IMR-90 (cell line): ENCODE data around the gene TLR10. TPM values are rescaled to one million over a fixed set of nuclear protein-coding genes. Genes with fewer than 3 reads are reported as not detected.

Source experiments
- ATAC-seq: fragments of 200-7000 bp; cut with Tn5 transposase; 2 replicates; pipeline ENCODE4 v1.9.1; 2020; ENCODE audit warnings: low read depth, mild to moderate bottlenecking, moderate library complexity
- BruUV-seq: library from RNA; stranded (reverse); fragments of 400-500 nt; replicated peaks from 2 replicates; lab custom pipeline; 2021; lab: Mats Ljungman, UMichigan
- CTCF ChIA-PET: fragments of 300-600 bp; formaldehyde crosslinking; extraction: SDS; loops from one replicate; lab custom pipeline; 2021; ENCODE audit warnings: antibody characterized with exemption; lab: Yijun Ruan, JAX
- POLR2A ChIA-PET: fragments of 300-600 bp; sonication (Branson Sonifier 250); formaldehyde crosslinking; loops from one replicate; lab custom pipeline; 2022; ENCODE audit warnings: antibody characterized with exemption; ENCODE audit not compliant: unreplicated experiment; lab: Charles Lee
- DNase-seq: peaks from one replicate; pipeline ENCODE4 v3.0.0; 2013
- H2AFZ ChIP-seq: replicated peaks from 2 replicates; pipeline ENCODE3; 2013; ENCODE audit warnings: low read length, mild to moderate bottlenecking; ENCODE audit not compliant: poor library complexity
- H2AK5ac ChIP-seq: 2 replicates; pipeline ENCODE4 v1.6.1; 2013; ENCODE audit warnings: low read depth, low read length, inconsistent platforms
- H2AK9ac ChIP-seq: replicated peaks from 2 replicates; pipeline ENCODE3; 2013; ENCODE audit warnings: mild to moderate bottlenecking, low read depth, low read length, moderate library complexity; ENCODE audit not compliant: poor library complexity
- H2BK120ac ChIP-seq: 2 replicates; pipeline ENCODE4 v1.6.1; 2013; ENCODE audit warnings: low read depth, low read length, inconsistent platforms
- H2BK15ac ChIP-seq: 3 replicates; pipeline ENCODE4 v1.6.1; 2013; ENCODE audit warnings: low read depth, low read length, inconsistent platforms
- H2BK20ac ChIP-seq: 2 replicates; pipeline ENCODE4 v1.6.1; 2013; ENCODE audit warnings: low read depth, mild to moderate bottlenecking, inconsistent platforms, low read length, moderate library complexity
- H2BK5ac ChIP-seq: 2 replicates; pipeline ENCODE4 v1.6.1; 2013; ENCODE audit warnings: mild to moderate bottlenecking, low read depth, low read length, inconsistent platforms; ENCODE audit not compliant: poor library complexity, severe bottlenecking
- H3K14ac ChIP-seq: replicated peaks from 2 replicates; pipeline ENCODE4 v1.6.1; 2013; ENCODE audit warnings: low read depth, low read length, inconsistent platforms
- H3K18ac ChIP-seq: 2 replicates; pipeline ENCODE4 v1.6.1; 2013; ENCODE audit warnings: low read depth, low read length, control low read depth
- H3K23ac ChIP-seq: 2 replicates; pipeline ENCODE4 v1.6.1; 2013; ENCODE audit warnings: low read depth, low read length, inconsistent platforms
- H3K27ac ChIP-seq: 2 replicates; pipeline ENCODE4 v1.5.1; 2013; ENCODE audit warnings: mild to moderate bottlenecking, control low read depth, low read length; ENCODE audit not compliant: insufficient read depth
- H3K27me3 ChIP-seq: 2 replicates; pipeline ENCODE4 v1.6.1; 2013; ENCODE audit warnings: low read length; ENCODE audit not compliant: control insufficient read depth, insufficient read depth
- H3K36me3 ChIP-seq: 2 replicates; pipeline ENCODE4 v1.6.1; 2013; ENCODE audit warnings: low read length, mixed read lengths; ENCODE audit not compliant: control insufficient read depth, insufficient read depth
- H3K4ac ChIP-seq: 2 replicates; pipeline ENCODE4 v1.6.1; 2013; ENCODE audit warnings: low read depth, low read length, inconsistent platforms
- H3K4me1 ChIP-seq: 2 replicates; pipeline ENCODE4 v1.6.1; 2013; ENCODE audit warnings: low read length, mixed read lengths; ENCODE audit not compliant: control insufficient read depth, insufficient read depth
- H3K4me2 ChIP-seq: 2 replicates; pipeline ENCODE4 v1.6.1; 2013; ENCODE audit warnings: low read depth, mild to moderate bottlenecking, control low read depth, low read length, moderate library complexity
- H3K4me3 ChIP-seq: 2 replicates; pipeline ENCODE4 v1.5.1; 2013; ENCODE audit warnings: low read depth, mild to moderate bottlenecking, control low read depth, low read length, moderate library complexity; ENCODE audit not compliant: insufficient read depth
- H3K56ac ChIP-seq: 2 replicates; pipeline ENCODE4 v1.6.1; 2013; ENCODE audit warnings: low read length, inconsistent platforms; ENCODE audit not compliant: insufficient read depth; ENCODE audit errors: extremely low read depth
- H3K79me1 ChIP-seq, 2 experiments: 2 replicates each; pipeline ENCODE4 v1.6.1; 2013; ENCODE audit warnings: low read length in 2 of 2, inconsistent platforms in 1 of 2, low read depth in 1 of 2
- H3K9ac ChIP-seq: 2 replicates; pipeline ENCODE4 v1.6.1; 2013; ENCODE audit warnings: low read depth, low read length, control low read depth
- H3K9me1 ChIP-seq: 2 replicates; pipeline ENCODE4 v1.6.1; 2013; ENCODE audit warnings: low read length, inconsistent platforms; ENCODE audit not compliant: insufficient read depth
- H3K9me3 ChIP-seq: 2 replicates; pipeline ENCODE4 v1.6.1; 2013; ENCODE audit warnings: low read length; ENCODE audit not compliant: control insufficient read depth, insufficient read depth
- H4K20me1 ChIP-seq: 2 replicates; pipeline ENCODE4 v1.6.1; 2013; ENCODE audit warnings: low read length, inconsistent platforms; ENCODE audit not compliant: insufficient read depth
- H4K5ac ChIP-seq: 2 replicates; pipeline ENCODE4 v1.6.1; 2013; ENCODE audit warnings: mild to moderate bottlenecking, low read depth, low read length, control low read depth
- H4K8ac ChIP-seq, 2 experiments: 2 replicates each; pipeline ENCODE4 v1.6.1; 2013; ENCODE audit warnings: low read depth in 2 of 2, low read length in 2 of 2, control low read depth in 1 of 2, inconsistent platforms in 1 of 2
- H4K91ac ChIP-seq: 2 replicates; pipeline ENCODE4 v1.6.1; 2013; ENCODE audit warnings: low read depth, low read length, inconsistent platforms; ENCODE audit not compliant: insufficient read depth
- BHLHE40 ChIP-seq: fragments of 150-350 bp; IDR thresholded peaks from 2 replicates; pipeline ENCODE4 v1.6.1; 2016; ENCODE audit warnings: mild to moderate bottlenecking, low read depth, low read length
- CEBPB ChIP-seq: IDR thresholded peaks from 2 replicates; pipeline ENCODE4 v1.6.1; 2012; ENCODE audit warnings: low read depth, low read length, improper control_type of control experiment
- CHD1 ChIP-seq: IDR thresholded peaks from 2 replicates; pipeline ENCODE4 v1.6.1; 2012; ENCODE audit warnings: low read depth, low read length, improper control_type of control experiment
- CTCF ChIP-seq: conservative IDR thresholded peaks from 2 replicates; pipeline ENCODE4 v1.5.1; 2012; ENCODE audit warnings: mild to moderate bottlenecking, low read depth, low read length, improper control_type of control experiment
- FOS ChIP-seq: fragments of 150-350 bp; IDR thresholded peaks from 2 replicates; pipeline ENCODE4 v1.6.1; 2016; ENCODE audit warnings: low read depth, low read length
- MAFK ChIP-seq: IDR thresholded peaks from 2 replicates; pipeline ENCODE4 v1.6.1; 2012; ENCODE audit warnings: low read depth, low read length, improper control_type of control experiment
- MAZ ChIP-seq: IDR thresholded peaks from 2 replicates; pipeline ENCODE4 v1.6.1; 2012; ENCODE audit warnings: low read depth, mild to moderate bottlenecking, low read length, improper control_type of control experiment, moderate library complexity, borderline replicate concordance
- MXI1 ChIP-seq: IDR thresholded peaks from 2 replicates; pipeline ENCODE4 v1.6.1; 2012; ENCODE audit warnings: low read depth, mild to moderate bottlenecking, low read length, moderate library complexity, borderline replicate concordance
- NFE2L2 ChIP-seq: fragments of 150-350 bp; IDR thresholded peaks from 2 replicates; pipeline ENCODE4 v1.6.1; 2016; ENCODE audit warnings: low read depth, mild to moderate bottlenecking, low read length
- POLR2A ChIP-seq: IDR thresholded peaks from 2 replicates; pipeline ENCODE4 v1.6.1; 2012; ENCODE audit warnings: mild to moderate bottlenecking, low read depth, low read length
- RAD21 ChIP-seq: IDR thresholded peaks from 2 replicates; pipeline ENCODE4 v1.6.1; 2012; ENCODE audit warnings: low read length, improper control_type of control experiment
- RCOR1 ChIP-seq: IDR thresholded peaks from 2 replicates; pipeline ENCODE4 v1.6.1; 2012; ENCODE audit warnings: mild to moderate bottlenecking, low read length, improper control_type of control experiment; ENCODE audit not compliant: insufficient replicate concordance
- RFX5 ChIP-seq: IDR thresholded peaks from 2 replicates; pipeline ENCODE4 v1.8.0; 2012; ENCODE audit warnings: low read depth, mild to moderate bottlenecking, low read length, moderate library complexity
- SMC3 ChIP-seq: fragments of 150-350 bp; IDR thresholded peaks from 2 replicates; pipeline ENCODE4 v1.6.1; 2016; ENCODE audit warnings: low read depth, mild to moderate bottlenecking, antibody characterized with exemption, low read length, moderate library complexity
- WGBS, 2 experiments: methylation state at CpG; one replicate each; pipeline versions ENCODE4 v1.1.5 to v1.1.7; 2013; ENCODE audit warnings: missing lambda C conversion rate in 2 of 2; ENCODE audit not compliant: insufficient read length in 1 of 2; ENCODE audit errors: extremely low coverage in 2 of 2; 5-methylcytosine and 5-hydroxymethylcytosine counted together
- dilution Hi-C: fragments of 300-500 bp; cut with HindIII; formaldehyde crosslinking; loops from one replicate; pipeline ENCODE4 v1.14.3; 2018; ENCODE audit warnings: low sequenced_read_pairs; ENCODE audit not compliant: unreplicated experiment
- in situ Hi-C: fragments of 300-500 bp; cut with MboI; formaldehyde crosslinking; loops from 3 replicates; pipeline ENCODE4 v1.14.3; 2019; ENCODE audit warnings: low sequenced_read_pairs, inconsistent platforms, mixed read lengths
- intact Hi-C: fragments of 100-400 bp; cut with micrococcal nuclease; formaldehyde crosslinking; loops from 2 replicates; pipeline ENCODE4 v1.10.0; 2022
- polyA plus RNA-seq, 3 experiments: library from polyadenylated mRNA; depleted of rRNA; stranded (reverse); fragments of >200 nt; gene quantifications; 2 replicates each; pipeline ENCODE4 v1.2.3, GENCODE V29; 2012; ENCODE audit warnings: low replicate concordance in 1 of 3
- total RNA-seq: library from RNA; depleted of rRNA; stranded (reverse); fragments of >200 nt; gene quantifications from 2 replicates; pipeline ENCODE4 v1.2.3, GENCODE V29; 2012
- TF ChIP-seq, protein P1 (sequence below): fragments of 150-350 bp; IDR thresholded peaks from 2 replicates; pipeline ENCODE4 v1.6.1; 2017; ENCODE audit warnings: mild to moderate bottlenecking, antibody characterized with exemption, low read length, low read depth
- TF ChIP-seq, protein P2 (sequence below): fragments of 150-350 bp; IDR thresholded peaks from 2 replicates; pipeline ENCODE4 v1.6.1; 2016; ENCODE audit warnings: low read depth, mild to moderate bottlenecking, low read length, moderate library complexity, borderline replicate concordance

The TLR10 gene
- total and polyA plus RNA-seq, 2 of the 4 experiments (the other 2 are of a cell fraction), result not detected

- Histone ChIP-seq H3K4me1 (no peaks in the 10 kb centered on the region), H3K27me3 (peaks cover 4% of the 10 kb centered on the region), H3K4me3 (no peak overlapping the region), H3K27ac (no peak overlapping the region), H2BK20ac (no peak overlapping the region), H3K9me3 (no peaks in the 10 kb centered on the region), H2AK9ac (no peak overlapping the region), H2BK120ac (no peak overlapping the region), H3K36me3 (no peaks in the 10 kb centered on the region), H2BK5ac (no peak overlapping the region), H3K9ac (no peak overlapping the region), H3K56ac (no peak overlapping the region), H3K9me1 (no peaks in the 10 kb centered on the region), H3K18ac (no peak overlapping the region), H3K4me2 (no peak overlapping the region), H3K4ac (no peak overlapping the region), H2AFZ (no peak overlapping the region), H3K79me1 (no peaks in the 10 kb centered on the region), H2AK5ac (no peak overlapping the region), H3K23ac (no peak overlapping the region), H4K20me1 (no peaks in the 10 kb centered on the region), H2BK15ac (no peak overlapping the region), H3K14ac (no peak overlapping the region), H4K91ac (no peak overlapping the region), H4K8ac (no peak overlapping the region), H4K5ac (no peak overlapping the region)
- whole genome bisulfite sequencing, 2 experiments, result no CpG with 5 or more reads among the region's 4 CpGs
- in situ Hi-C loops, result no loop called here
- no peak for TF ChIP-seq CTCF
- no peak for TF ChIP-seq BHLHE40
- TF ChIP-seq FOS, result no peak
- no peak for TF ChIP-seq RAD21
- no peak for TF ChIP-seq CEBPB
- no peak for TF ChIP-seq MAZ
- TF ChIP-seq MAFK, result no peak
- TF ChIP-seq, protein P1, sequence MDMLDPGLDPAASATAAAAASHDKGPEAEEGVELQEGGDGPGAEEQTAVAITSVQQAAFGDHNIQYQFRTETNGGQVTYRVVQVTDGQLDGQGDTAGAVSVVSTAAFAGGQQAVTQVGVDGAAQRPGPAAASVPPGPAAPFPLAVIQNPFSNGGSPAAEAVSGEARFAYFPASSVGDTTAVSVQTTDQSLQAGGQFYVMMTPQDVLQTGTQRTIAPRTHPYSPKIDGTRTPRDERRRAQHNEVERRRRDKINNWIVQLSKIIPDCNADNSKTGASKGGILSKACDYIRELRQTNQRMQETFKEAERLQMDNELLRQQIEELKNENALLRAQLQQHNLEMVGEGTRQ, result no peak
- TF ChIP-seq MXI1, result no peak
- no peak for TF ChIP-seq SMC3
- TF ChIP-seq RCOR1, result no peak
- TF ChIP-seq NFE2L2, result no peak
- TF ChIP-seq CHD1, result no peak
- TF ChIP-seq RFX5, result no peak
- TF ChIP-seq POLR2A, result no peak
- TF ChIP-seq, protein P2, sequence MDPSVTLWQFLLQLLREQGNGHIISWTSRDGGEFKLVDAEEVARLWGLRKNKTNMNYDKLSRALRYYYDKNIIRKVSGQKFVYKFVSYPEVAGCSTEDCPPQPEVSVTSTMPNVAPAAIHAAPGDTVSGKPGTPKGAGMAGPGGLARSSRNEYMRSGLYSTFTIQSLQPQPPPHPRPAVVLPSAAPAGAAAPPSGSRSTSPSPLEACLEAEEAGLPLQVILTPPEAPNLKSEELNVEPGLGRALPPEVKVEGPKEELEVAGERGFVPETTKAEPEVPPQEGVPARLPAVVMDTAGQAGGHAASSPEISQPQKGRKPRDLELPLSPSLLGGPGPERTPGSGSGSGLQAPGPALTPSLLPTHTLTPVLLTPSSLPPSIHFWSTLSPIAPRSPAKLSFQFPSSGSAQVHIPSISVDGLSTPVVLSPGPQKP, result no peak
- no TSS peak for BruUV-seq
- CTCF ChIA-PET, result interaction anchor here (1.0 to 2.2 kb wide), 7 partner anchors 9 to 74 kb away, joined by 3 to 10 read pairs (median 6); no protein-coding TSS in a partner anchor
- no peak for DNase-seq
- no peak for ATAC-seq
- dilution Hi-C loops, result no loop called here
- intact Hi-C loops, result loop anchor here (2.0 kb wide), 1 partner anchor 75 kb away; the partner anchor contains the start of gene TLR6
- POLR2A ChIA-PET, result no interaction called here
Measured at GRCh38 chr4:38781854-38782261, 932 bp downstream of the TLR10 start.
